Measurements from ENCODE around the gene HECTD2. TPM values are rescaled to one million over a fixed set of nuclear protein-coding genes. Genes with fewer than 3 reads are reported as not detected.

The HECTD2 gene
- total RNA-seq, 1 experiment from 2014 or later = 5.2 TPM

DNA sequence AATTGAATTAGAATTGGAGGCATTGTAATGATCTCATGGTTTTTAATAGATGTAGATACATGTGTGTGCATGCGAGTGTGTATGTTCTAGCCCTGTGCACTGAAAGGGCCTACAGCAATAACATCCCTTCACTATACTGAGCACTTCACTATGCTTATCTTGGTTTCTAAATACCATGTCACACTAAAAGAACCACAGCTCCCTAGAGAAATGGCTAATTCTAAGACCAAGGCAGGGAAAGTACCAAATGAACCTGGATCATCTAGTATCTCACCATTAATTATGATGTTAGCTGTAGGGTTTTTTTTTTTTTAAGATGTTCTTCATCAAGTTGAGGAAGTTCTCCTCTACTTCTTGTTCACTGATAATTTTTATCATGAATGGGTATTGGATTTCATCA is 55.1 kb downstream of the HECTD2 start:
- H3K36me3 ChIP-seq (ENCODE audit: low read depth) = no peaks in the 10 kb centered on the region
- TF ChIP-seq, protein P1, sequence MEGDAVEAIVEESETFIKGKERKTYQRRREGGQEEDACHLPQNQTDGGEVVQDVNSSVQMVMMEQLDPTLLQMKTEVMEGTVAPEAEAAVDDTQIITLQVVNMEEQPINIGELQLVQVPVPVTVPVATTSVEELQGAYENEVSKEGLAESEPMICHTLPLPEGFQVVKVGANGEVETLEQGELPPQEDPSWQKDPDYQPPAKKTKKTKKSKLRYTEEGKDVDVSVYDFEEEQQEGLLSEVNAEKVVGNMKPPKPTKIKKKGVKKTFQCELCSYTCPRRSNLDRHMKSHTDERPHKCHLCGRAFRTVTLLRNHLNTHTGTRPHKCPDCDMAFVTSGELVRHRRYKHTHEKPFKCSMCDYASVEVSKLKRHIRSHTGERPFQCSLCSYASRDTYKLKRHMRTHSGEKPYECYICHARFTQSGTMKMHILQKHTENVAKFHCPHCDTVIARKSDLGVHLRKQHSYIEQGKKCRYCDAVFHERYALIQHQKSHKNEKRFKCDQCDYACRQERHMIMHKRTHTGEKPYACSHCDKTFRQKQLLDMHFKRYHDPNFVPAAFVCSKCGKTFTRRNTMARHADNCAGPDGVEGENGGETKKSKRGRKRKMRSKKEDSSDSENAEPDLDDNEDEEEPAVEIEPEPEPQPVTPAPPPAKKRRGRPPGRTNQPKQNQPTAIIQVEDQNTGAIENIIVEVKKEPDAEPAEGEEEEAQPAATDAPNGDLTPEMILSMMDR (conservative IDR thresholded peaks at IDR 0.05) = no peak
- no peak for TF ChIP-seq EZH2 (IDR thresholded peaks at IDR 0.05; ENCODE audit: low read depth)
- no peak for DNase-seq
- CTCF ChIA-PET = no interaction called here
- POLR2A ChIA-PET (ENCODE audit: unreplicated experiment) = no interaction called here
- no peaks in the 10 kb centered on the region for H3K79me2 ChIP-seq (ENCODE audit: low read depth)
- H3K4me3 ChIP-seq = no peak overlapping the region
- no peaks in the 10 kb centered on the region for H3K4me1 ChIP-seq (replicated peaks; ENCODE audit: insufficient read depth)
- no peak overlapping the region for H2AFZ ChIP-seq
- H4K20me1 ChIP-seq (ENCODE audit: insufficient read depth) = no peaks in the 10 kb centered on the region
- H3K9me2 ChIP-seq (ENCODE audit: insufficient read depth) = no peaks in the 10 kb centered on the region
- no peaks in the 10 kb centered on the region for H3F3A ChIP-seq (ENCODE audit: insufficient read depth, low read depth)
- H3K4me2 ChIP-seq = no peak overlapping the region
- no peaks in the 10 kb centered on the region for H3K9me3 ChIP-seq (ENCODE audit: insufficient read depth, low read depth)
- BruUV-seq (replicated peaks) = no TSS peak
- intact Hi-C loops (cut with micrococcal nuclease; ENCODE audit: unreplicated experiment) = no loop called here
- H3K27ac ChIP-seq = no peak overlapping the region
- no peaks in the 10 kb centered on the region for H3K27me3 ChIP-seq (ENCODE audit: insufficient read depth, low read depth)

DNA sequence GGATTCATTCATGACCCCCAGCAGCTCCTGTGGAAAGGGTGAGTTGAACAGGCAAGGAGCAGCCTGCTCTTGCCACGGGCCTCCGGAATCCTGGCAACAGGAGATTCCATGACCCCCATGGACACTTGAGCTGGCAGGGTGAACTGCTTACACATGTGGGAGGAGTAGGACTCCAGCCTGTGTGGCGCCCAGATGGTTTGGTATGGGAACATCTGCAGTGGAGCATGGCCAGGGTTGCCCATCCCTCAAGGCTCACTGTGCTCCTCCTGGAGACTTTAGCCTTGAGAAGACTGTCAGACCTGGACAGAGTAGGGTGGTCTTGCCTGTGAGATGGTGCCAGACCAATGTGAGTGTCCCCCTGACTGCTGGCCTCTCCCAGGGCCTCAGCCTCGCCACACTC is 57.0 kb downstream of the HECTD2 start:
- H3K79me2 ChIP-seq (ENCODE audit: low read depth) = no peaks in the 10 kb centered on the region
- intact Hi-C loops (cut with micrococcal nuclease; ENCODE audit: unreplicated experiment) = no loop called here
- no peak overlapping the region for H3K4me3 ChIP-seq
- H3K27me3 ChIP-seq (ENCODE audit: insufficient read depth, low read depth) = no peaks in the 10 kb centered on the region
- no peak overlapping the region for H3K27ac ChIP-seq
- ChIA-PET POLR2A (ENCODE audit: unreplicated experiment) (no interaction called here), CTCF (no interaction called here)
- H3K9me2 ChIP-seq (ENCODE audit: insufficient read depth) = no peaks in the 10 kb centered on the region
- no peaks in the 10 kb centered on the region for H3K36me3 ChIP-seq (ENCODE audit: low read depth)
- H2AFZ ChIP-seq = no peak overlapping the region
- H3K4me2 ChIP-seq = no peak overlapping the region
- no peaks in the 10 kb centered on the region for H3K4me1 ChIP-seq (replicated peaks; ENCODE audit: insufficient read depth)
- no peaks in the 10 kb centered on the region for H3F3A ChIP-seq (ENCODE audit: insufficient read depth, low read depth)
- BruUV-seq (replicated peaks) = no TSS peak
- H3K9me3 ChIP-seq (ENCODE audit: insufficient read depth, low read depth) = no peaks in the 10 kb centered on the region
- H4K20me1 ChIP-seq (ENCODE audit: insufficient read depth) = no peaks in the 10 kb centered on the region
- TF ChIP-seq, protein P1 (conservative IDR thresholded peaks at IDR 0.05) = no peak
- TF ChIP-seq EZH2 (IDR thresholded peaks at IDR 0.05; ENCODE audit: low read depth) = no peak
- no peak for DNase-seq

DNA sequence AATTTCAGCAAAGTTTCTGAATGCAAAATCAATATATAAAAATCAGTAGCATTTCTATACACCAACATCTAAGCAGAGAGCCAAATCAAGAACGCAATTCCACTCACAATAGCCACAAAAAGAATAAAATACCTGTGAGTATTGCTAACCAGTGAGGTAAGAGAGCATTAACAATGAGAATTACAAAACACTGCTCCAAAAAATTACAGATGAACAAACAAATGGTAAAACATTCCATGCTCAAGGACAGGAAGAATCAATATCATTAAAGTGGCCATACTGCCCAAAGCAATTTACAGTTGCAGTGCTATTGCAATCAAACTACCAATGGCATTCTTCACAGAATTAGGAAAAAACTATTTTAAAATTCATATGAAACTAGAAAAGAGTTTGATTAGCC is 61.5 kb downstream of the HECTD2 start:
- no peaks in the 10 kb centered on the region for H3K79me2 ChIP-seq (ENCODE audit: low read depth)
- H3K9me2 ChIP-seq (ENCODE audit: insufficient read depth) = no peaks in the 10 kb centered on the region
- TF ChIP-seq, protein P1 (conservative IDR thresholded peaks at IDR 0.05) = no peak
- TF ChIP-seq EZH2 (IDR thresholded peaks at IDR 0.05; ENCODE audit: low read depth) = no peak
- no peak overlapping the region for H2AFZ ChIP-seq
- DNase-seq = no peak
- intact Hi-C loops (cut with micrococcal nuclease; ENCODE audit: unreplicated experiment) = no loop called here
- no peaks in the 10 kb centered on the region for H3K9me3 ChIP-seq (ENCODE audit: insufficient read depth, low read depth)
- no peaks in the 10 kb centered on the region for H4K20me1 ChIP-seq (ENCODE audit: insufficient read depth)
- no peak overlapping the region for H3K4me2 ChIP-seq
- no peak overlapping the region for H3K4me3 ChIP-seq
- BruUV-seq (replicated peaks) = no TSS peak
- no peaks in the 10 kb centered on the region for H3K36me3 ChIP-seq (ENCODE audit: low read depth)
- H3K27me3 ChIP-seq (ENCODE audit: insufficient read depth, low read depth) = no peaks in the 10 kb centered on the region
- POLR2A ChIA-PET (ENCODE audit: unreplicated experiment) = no interaction called here
- CTCF ChIA-PET = no interaction called here
- H3K4me1 ChIP-seq (replicated peaks; ENCODE audit: insufficient read depth) = no peaks in the 10 kb centered on the region
- no peak overlapping the region for H3K27ac ChIP-seq
- H3F3A ChIP-seq (ENCODE audit: insufficient read depth, low read depth) = no peaks in the 10 kb centered on the region
